ENCODE measurements around the gene WNT3A.
A peak's percentile ranks its signal among the peaks of the same experiment; 100 is the strongest.
"Not testable (repeated sequence)": the region's sequence is repeated elsewhere in the genome, so short reads cannot be mapped to it uniquely, and the experiment has no call there.

Gene WNT3A

GRCh38 chr1:228011721-228012311 lies 5.0 kb downstream of the WNT3A start:
- DNase-seq, result no peak

GRCh38 chr1:228012555-228012954 lies 5.8 kb downstream of the WNT3A start:
- DNase-seq, result no peak

- DNase-seq, result peak in 1 of 2 experiments; percentile 12
Measured at GRCh38 chr1:228013131-228013934, 6.5 kb downstream of the WNT3A start.

GRCh38 chr1:228013935-228014930 lies 7.4 kb downstream of the WNT3A start:
- no peak for DNase-seq

GRCh38 chr1:228015276-228016180 lies 8.7 kb downstream of the WNT3A start:
- no peak for DNase-seq

GRCh38 chr1:228016181-228016510 lies 9.3 kb downstream of the WNT3A start:
- no peak for DNase-seq

GRCh38 chr1:228016653-228017355 lies 10.0 kb downstream of the WNT3A start:
- no peak for DNase-seq

- no peak for DNase-seq
Measured at GRCh38 chr1:228017356-228018124, 10.7 kb downstream of the WNT3A start.

GRCh38 chr1:228018125-228018398 lies 11.3 kb downstream of the WNT3A start:
- no peak for DNase-seq

GRCh38 chr1:228018961-228019721 lies 12.3 kb downstream of the WNT3A start:
- no peak for DNase-seq

- not testable (repeated sequence) for DNase-seq
Measured at GRCh38 chr1:228019722-228020083, 12.9 kb downstream of the WNT3A start.

GRCh38 chr1:228020686-228021354 lies 14.0 kb downstream of the WNT3A start:
- DNase-seq, result no peak

GRCh38 chr1:228021355-228022030 lies 14.7 kb downstream of the WNT3A start:
- DNase-seq, result no peak

- DNase-seq, result no peak
Measured at GRCh38 chr1:228022571-228023293, 15.9 kb downstream of the WNT3A start.

GRCh38 chr1:228023294-228023639 lies 16.5 kb downstream of the WNT3A start:
- no peak for DNase-seq

GRCh38 chr1:228029281-228029680 lies 22.5 kb downstream of the WNT3A start:
- no peak for DNase-seq

- no peak for DNase-seq
Measured at GRCh38 chr1:228030451-228031201, 23.8 kb downstream of the WNT3A start.

All from NCI-H526 (cell line).